Left hindlimb (tissue), 1 donor: ENCODE results near the gene CACNA1F.
"Not testable (repeated sequence)": the region's sequence is repeated elsewhere in the genome, so short reads cannot be mapped to it uniquely, and the experiment has no call there.

ENCODE experiments used
- DNase-seq: peaks from one replicate; pipeline ENCODE4 v3.0.0-alpha.2; 2018

Gene CACNA1F

DNA sequence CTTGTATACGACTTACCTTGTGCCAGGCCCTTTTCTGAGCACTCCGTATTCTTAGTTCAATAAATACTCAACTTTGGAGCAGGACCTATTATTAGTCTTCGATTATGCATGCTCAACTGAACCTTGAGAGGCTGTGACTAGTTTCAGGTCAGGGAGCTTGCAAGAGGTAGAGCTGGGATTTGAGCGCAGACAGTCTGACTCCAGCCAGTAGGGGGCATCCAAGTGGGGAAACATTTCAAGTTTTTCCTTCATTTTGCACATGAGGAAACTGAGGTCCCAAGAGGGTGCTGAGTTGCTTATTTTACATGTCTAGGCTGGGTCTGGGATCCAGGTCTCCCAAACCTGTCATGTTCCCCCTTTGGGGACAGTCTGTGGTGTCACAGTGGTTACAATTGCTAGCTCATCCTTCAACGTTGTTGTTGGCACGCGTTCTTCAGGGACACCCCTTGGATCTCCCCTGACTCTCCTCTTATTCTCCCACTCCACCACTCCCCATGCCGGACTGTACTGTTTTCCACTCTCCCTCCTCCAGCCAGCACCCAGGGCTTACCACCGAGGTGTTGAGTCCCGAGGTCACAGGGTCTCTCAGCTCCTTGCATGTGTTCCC is 40.3 kb downstream of the CACNA1F start:
- DNase-seq, result no peak

DNA sequence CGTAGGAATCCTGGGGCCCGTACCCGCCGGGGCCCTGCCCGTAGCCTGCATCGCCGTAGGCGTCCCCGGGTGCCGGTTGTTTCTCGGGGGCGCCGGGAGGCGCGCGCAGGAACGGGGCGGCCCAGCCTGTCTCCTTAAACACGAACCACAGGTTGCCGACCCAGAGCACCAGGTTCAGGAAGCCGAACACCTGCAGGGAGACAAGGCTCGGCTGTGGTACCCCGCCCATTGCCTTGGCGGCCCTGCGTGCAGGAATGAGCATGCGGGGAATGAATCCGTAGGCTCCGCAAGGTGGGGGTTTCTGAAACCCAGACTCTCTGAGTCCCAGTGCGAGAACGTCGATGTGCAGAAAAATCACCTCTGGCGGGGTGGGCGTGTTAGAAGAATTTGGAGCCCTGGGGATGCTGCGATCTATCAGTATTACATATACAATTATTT is 41.5 kb downstream of the CACNA1F start:
- no peak for DNase-seq

DNA sequence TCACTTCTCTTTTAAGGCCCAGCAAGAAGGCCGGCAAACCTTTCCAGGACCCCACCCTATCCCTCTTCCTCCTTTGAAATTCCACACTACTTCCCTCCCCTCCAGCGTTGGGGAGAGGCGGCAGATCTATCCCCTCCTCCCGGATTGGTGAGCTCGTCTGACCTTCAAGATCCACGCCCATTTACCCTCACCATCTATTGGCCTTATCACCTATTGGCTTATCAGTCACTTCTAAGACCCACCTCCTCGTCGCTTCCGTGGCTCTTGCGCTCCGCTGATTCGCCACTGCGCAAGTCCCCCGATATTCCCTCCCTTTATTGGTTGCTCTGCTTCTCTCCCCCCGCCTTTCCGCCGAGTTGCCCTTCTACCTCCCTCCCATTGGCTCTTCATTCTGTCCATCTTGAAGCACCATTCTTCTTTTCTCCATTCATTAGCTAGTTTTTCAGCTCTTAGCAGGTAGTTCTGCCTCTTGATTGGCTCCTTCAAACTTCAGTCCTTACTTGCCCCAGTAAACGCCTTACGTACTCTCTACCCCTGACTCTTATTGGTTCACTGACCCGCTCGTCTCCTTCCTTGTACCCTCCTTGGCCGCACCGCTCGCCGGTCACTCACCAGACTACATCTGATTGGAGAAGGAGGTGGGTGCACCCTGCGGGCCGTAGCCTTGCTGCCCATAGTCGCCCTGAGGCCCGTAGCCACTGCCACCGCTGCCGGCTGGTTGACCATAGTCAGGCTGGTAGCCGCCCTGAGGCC is 42.1 kb downstream of the CACNA1F start:
- peak; percentile 95 for DNase-seq

- no peak for DNase-seq
Observed at GRCh38 chrX:49189606-49190005, 43.5 kb downstream of the CACNA1F start.

DNA sequence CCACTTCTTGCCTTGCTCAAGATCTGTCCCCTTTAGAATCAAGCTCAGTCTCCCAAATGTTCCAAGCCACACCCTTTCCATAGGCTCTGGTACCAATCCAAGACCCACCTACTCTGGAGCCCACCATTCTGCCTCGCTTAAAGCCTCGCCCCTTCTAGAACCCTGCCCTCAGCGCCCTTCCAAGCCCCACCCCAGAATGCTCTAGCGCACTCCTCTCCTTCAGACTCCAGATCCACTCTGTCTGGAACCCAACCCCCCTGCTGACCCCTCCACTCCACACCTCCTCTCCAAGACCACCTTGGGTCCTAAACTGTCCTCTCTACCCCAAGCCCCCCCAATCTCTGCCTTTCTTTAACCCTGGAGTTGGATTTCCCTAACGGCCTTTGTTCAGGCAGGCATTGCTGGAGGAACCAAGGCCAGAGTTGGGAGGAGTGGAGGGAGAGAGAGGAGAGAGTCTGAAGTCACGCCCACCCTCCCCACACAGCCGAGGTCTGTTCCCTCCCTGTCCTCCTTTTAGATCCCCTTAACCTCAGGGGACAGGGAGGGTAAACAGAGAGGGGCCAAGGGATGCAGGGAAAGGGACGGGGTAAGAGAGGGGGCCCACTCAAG is 44.6 kb downstream of the CACNA1F start:
- DNase-seq, result no peak

- DNase-seq, result no peak
Observed at GRCh38 chrX:49187526-49187925, 45.6 kb downstream of the CACNA1F start.

DNA sequence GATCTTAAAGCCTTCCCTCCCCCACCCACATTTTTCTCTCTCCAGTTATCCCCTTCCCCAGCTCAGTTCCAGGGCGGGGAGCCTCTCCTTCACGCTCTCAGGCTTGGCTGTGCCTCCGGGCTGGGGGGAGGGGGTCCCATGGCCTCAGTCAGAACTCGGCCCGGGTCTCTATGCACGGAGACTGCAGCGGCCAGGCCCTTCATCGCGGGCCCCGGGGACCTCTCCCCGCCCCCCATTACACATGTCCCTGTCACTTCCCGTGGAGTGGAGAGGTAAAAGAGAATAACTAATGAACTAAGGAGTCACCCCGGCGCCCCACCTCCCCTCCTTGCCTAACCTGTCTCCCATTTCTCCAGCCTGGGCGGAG is 46.1 kb downstream of the CACNA1F start:
- DNase-seq, result no peak

DNA sequence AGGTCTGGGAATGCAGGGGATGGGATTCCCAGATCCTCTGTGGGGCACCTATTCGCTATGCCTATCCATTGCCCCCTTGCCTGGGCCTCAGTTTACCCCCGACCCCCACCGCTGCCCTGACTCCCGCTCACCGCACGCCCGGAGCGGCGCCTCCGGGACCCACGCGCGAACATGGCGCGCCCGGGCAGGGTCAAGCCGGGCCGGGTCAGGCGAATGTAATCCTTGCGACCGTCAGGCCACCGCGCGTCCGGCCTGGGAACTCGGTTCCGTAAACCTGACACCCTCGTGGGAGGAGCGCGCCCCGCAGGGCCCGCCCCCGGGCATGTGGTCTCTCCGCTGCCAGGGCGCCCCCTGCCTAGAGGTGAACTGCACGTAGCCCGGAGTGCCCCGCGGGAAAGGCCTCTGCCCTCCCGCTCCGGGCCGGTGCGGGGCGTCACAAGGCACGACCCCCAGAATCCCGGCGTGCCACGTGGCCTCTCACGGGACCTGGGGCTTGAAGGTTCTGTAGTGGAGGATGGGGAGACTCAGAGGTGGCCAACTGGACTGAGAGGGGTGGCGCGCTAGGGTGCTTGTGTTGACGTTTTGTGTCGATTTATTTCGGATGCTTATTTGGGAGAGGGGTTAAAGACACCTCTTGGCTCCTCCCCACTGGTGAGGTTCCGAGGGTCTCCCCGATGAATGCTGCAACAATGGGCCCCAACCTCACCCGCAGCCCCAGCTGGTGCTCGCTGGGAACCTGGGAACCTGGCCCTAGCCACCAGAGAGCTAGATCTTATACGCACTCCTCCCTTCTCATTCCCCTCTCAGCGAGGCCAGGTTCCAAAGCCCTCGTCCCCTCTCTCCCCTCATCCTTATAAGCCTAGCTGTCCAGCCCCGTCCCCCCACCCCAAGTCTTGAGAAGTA is 46.8 kb downstream of the CACNA1F start, which contains the start of gene PRICKLE3:
PRICKLE3 (minus strand) TSS at position 249 of the 903 bp plus-strand sequence; CDS start at position 173, 76 bp downstream.
- peak; percentile 76 for DNase-seq

GRCh38 chrX:49184294-49185281 is 48.6 kb downstream of the CACNA1F start:
- DNase-seq, result peak; percentile 80

DNA sequence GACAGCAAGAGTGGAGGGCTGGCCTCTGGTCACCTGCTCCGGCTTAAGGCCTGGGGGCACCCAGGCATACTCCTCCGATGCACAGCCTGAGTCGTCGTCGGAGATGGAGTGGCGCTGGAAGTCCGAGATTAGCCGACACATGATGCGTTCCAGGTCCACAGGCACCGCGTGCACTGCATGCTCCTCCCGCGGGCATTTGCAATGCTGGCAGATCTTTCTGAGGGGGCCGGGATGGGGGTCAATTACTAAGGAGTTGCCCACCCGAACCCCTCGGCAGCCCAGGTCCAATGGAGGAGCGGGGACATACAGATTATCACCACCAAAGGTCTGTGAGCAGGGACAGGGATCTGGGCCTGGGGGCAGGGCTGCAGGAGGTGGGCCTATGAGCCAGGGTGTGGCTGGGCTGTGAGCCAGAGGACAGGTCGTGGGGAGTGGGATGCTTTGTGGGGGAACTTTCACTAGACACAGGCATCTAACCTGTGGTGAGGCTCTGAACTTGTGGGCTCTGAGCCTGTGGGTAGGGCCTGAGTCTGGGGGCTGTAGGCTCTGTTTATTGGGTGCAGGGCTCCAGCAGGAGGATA is 49.3 kb downstream of the CACNA1F start:
- no peak for DNase-seq

- DNase-seq, result no peak
Observed at GRCh38 chrX:49179358-49179757, 53.8 kb downstream of the CACNA1F start.

DNA sequence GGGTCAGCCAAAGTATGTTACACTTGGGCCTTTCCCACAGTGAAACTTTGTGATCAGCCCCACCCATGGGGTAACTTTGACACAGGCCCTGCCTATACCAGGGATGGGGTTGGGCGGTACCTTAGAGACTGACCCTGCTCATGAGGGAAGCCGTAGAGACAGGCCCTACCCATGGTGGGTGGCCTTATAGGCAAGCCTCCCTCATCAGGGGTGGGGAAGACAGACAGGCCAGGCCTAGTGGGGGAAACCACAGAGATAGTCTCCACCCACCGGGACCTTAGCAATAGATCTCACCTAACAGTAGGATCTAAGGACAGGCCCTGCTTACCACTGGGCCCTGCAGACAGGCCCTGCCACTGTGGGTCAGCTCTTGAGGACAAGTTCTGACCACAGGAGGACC is 54.6 kb downstream of the CACNA1F start:
- no peak for DNase-seq

DNA sequence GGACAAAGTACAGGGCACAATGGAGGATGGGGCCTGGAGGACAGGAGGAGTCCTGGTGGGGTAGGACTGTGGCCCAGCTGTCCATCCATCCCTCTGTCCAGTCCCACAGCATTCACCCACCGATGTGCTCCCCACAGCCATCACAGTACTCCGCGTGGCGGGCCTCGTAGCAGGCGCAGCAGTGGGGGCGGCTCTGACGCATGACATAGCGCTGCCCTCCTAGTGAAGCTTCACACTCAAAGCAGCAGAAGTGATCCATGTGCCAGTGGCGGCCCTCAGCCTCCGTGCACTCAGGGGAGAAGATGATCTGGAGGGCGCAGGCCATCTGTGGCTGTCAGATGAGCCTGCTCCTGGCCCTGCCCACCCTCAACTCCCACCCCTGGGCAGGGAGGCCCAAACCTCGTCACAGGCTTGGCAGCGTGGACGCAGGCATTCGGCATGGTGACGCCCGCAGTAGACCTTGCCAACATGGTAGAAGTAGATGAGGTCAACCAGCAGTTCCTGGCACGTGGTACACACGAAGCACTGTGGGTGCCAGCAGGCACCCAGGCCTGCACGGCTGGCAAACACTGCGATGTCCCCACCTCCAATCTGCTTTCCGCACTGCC is 55.2 kb downstream of the CACNA1F start:
- no peak for DNase-seq

DNA sequence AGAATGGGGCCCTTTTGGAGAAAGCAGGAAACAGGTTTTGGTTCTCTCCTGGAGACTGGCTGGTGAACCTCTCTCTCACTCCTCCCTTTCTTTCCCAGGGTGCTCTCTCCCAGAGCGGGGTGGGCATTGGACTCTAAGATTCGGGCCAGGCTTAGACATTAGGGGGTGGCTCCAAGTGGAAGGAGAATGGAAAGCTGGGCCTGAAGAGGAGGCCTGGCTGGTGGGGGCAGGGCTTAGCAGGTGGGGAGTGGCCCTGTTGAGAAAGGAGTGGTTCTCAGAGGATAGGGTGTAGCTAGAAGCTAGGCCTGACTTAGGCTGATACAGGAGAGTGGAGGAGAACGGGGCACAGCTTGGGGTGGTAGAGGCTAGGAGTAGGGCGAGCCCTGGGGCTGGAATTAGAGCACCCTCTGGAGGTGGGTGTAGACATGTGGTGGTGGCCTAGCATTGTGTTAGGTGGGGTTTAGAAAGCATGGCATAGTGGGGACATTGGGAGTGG is 55.8 kb downstream of the CACNA1F start:
- DNase-seq, result no peak

GRCh38 chrX:49176421-49177326 is 56.5 kb downstream of the CACNA1F start:
- DNase-seq, result no peak

GRCh38 chrX:49175435-49176274 is 57.5 kb downstream of the CACNA1F start:
- no peak for DNase-seq

GRCh38 chrX:49174723-49175122 is 58.4 kb downstream of the CACNA1F start:
- no peak for DNase-seq

GRCh38 chrX:49173544-49173943 is 59.6 kb downstream of the CACNA1F start:
- not testable (repeated sequence) for DNase-seq
